GM12878 (cell line): Measurements from ENCODE around the gene KIF5C. TPM values are rescaled to one million over a fixed set of nuclear protein-coding genes. Genes with fewer than 3 reads are reported as not detected.

Experiments
- ATAC-seq: fragments of 200-7000 bp; cut with Tn5 transposase; 3 replicates; pipeline ENCODE4 v1.9.1; 2020; ENCODE audit warnings: mild to moderate bottlenecking, moderate library complexity
- BruUV-seq: library from RNA; stranded (reverse); fragments of 400-500 nt; replicated peaks from 2 replicates; lab custom pipeline; 2021; lab: Mats Ljungman, UMichigan
- CTCF ChIA-PET: fragments of 300-600 bp; sonication (Branson Sonifier 250); formaldehyde crosslinking; extraction: SDS; loops from one replicate; lab custom pipeline; 2021; ENCODE audit warnings: inconsistent platforms; lab: Yijun Ruan, JAX
- POLR2A ChIA-PET: fragments of 350-600 bp; formaldehyde crosslinking; extraction: SDS; loops from one replicate; lab custom pipeline; 2021; ENCODE audit warnings: inconsistent platforms; lab: Charles Lee
- RAD21 ChIA-PET: fragments of 300-600 bp; sonication (Branson Sonifier 250); formaldehyde crosslinking; loops from one replicate; lab custom pipeline; 2023; ENCODE audit warnings: antibody characterized with exemption; ENCODE audit not compliant: unreplicated experiment; lab: Charles Lee
- SMC1A ChIA-PET: fragments of 300-600 bp; sonication (Branson Sonifier 250); formaldehyde crosslinking; loops from one replicate; lab custom pipeline; 2023; ENCODE audit not compliant: unreplicated experiment, uncharacterized antibody; lab: Charles Lee
- DNase-seq: peaks from one replicate; pipeline ENCODE4 v3.0.0-alpha.2; 2011; ENCODE audit warnings: low read depth, low spot score
- FAIRE-seq: peaks from 3 replicates; lab custom pipeline; 2011; peaks lifted over from hg19 to GRCh38; lab: Jason Lieb, UNC
- H2AFZ ChIP-seq: 2 replicates; pipeline ENCODE4 v1.6.0; 2011; ENCODE audit warnings: low read depth, low read length, control low read depth; ENCODE audit not compliant: control insufficient read depth
- H3K27ac ChIP-seq: 2 replicates; pipeline ENCODE4 v1.5.1; 2011; ENCODE audit warnings: control low read depth; ENCODE audit not compliant: control insufficient read depth, insufficient read depth
- H3K27me3 ChIP-seq, 2 experiments: replicated peaks in 1 of 2; 2 replicates each; pipeline versions ENCODE4 v1.6.0 to v1.6.1; 2011; ENCODE audit warnings: low read length in 1 of 2; ENCODE audit not compliant: control insufficient read depth in 2 of 2, insufficient read depth in 2 of 2
- H3K36me3 ChIP-seq, 2 experiments: 2 replicates each; pipeline ENCODE4 v1.5.1; 2011; ENCODE audit warnings: low read length in 1 of 2; ENCODE audit not compliant: control insufficient read depth in 2 of 2, insufficient read depth in 2 of 2
- H3K4me1 ChIP-seq: 2 replicates; pipeline ENCODE4 v1.6.1; 2011; ENCODE audit warnings: mild to moderate bottlenecking, low read length, moderate library complexity, mixed read lengths; ENCODE audit not compliant: control insufficient read depth, insufficient read depth
- H3K4me2 ChIP-seq: 2 replicates; pipeline ENCODE4 v1.6.0; 2011; ENCODE audit warnings: control low read depth; ENCODE audit not compliant: control insufficient read depth, insufficient read depth
- H3K4me3 ChIP-seq: fragments of 200-600 bp; sonication (generic); 2 replicates; pipeline ENCODE4 v1.5.1; 2016
- H3K79me2 ChIP-seq: 2 replicates; pipeline ENCODE4 v1.6.0; 2011; ENCODE audit warnings: low read length; ENCODE audit not compliant: control insufficient read depth, insufficient read depth
- H3K9ac ChIP-seq: 2 replicates; pipeline ENCODE4 v1.8.0; 2011; ENCODE audit warnings: low read length, control low read depth, mixed read lengths; ENCODE audit not compliant: control insufficient read depth, insufficient read depth
- H3K9me3 ChIP-seq: replicated peaks from 3 replicates; pipeline ENCODE4 v1.5.1; 2011; ENCODE audit warnings: mild to moderate bottlenecking, low read length; ENCODE audit not compliant: control insufficient read depth, insufficient read depth
- H4K20me1 ChIP-seq: 2 replicates; pipeline ENCODE4 v1.6.0; 2011; ENCODE audit not compliant: control insufficient read depth, insufficient read depth
- CUX1 ChIP-seq: IDR thresholded peaks from 2 replicates; pipeline ENCODE4 v1.6.1; 2012; ENCODE audit warnings: improper control_type of control experiment, low read depth, low read length; ENCODE audit not compliant: insufficient replicate concordance
- FOXK2 ChIP-seq: fragments of 450-650 bp; IDR thresholded peaks from 2 replicates; pipeline ENCODE4 v1.6.1; 2017; ENCODE audit warnings: mild to moderate bottlenecking, moderate library complexity
- HDAC2 ChIP-seq: fragments of 200-600 bp; sonication (generic); IDR thresholded peaks from 2 replicates; pipeline ENCODE4 v1.6.1; 2017
- HSF1 ChIP-seq: fragments of 150-350 bp; IDR thresholded peaks from 2 replicates; pipeline ENCODE4 v1.6.1; 2014; ENCODE audit warnings: mild to moderate bottlenecking, low read depth, low read length
- MAX ChIP-seq: IDR thresholded peaks from 2 replicates; pipeline ENCODE4 v1.6.1; 2012; ENCODE audit warnings: low read depth, low read length, improper control_type of control experiment
- MXI1 ChIP-seq: fragments of 150-350 bp; IDR thresholded peaks from 2 replicates; pipeline ENCODE4 v1.6.1; 2011; ENCODE audit warnings: low read depth, mild to moderate bottlenecking, inconsistent platforms, low read length, improper control_type of control experiment
- NFYB ChIP-seq: IDR thresholded peaks from 2 replicates; pipeline ENCODE4 v1.6.1; 2011; ENCODE audit warnings: low read depth, mild to moderate bottlenecking, low read length, improper control_type of control experiment, moderate library complexity; ENCODE audit not compliant: insufficient read depth
- NR2C2 ChIP-seq: IDR thresholded peaks from 2 replicates; pipeline ENCODE4 v1.6.1; 2011; ENCODE audit warnings: borderline replicate concordance, low read depth; ENCODE audit not compliant: control insufficient read depth, insufficient read length
- PAX5 ChIP-seq: IDR thresholded peaks from 2 replicates; pipeline ENCODE4 v1.6.1; 2011; ENCODE audit warnings: low read depth, low read length, borderline replicate concordance
- POLR2A ChIP-seq: IDR thresholded peaks from 2 replicates; pipeline ENCODE4 v1.6.1; 2011; ENCODE audit warnings: low read depth, mild to moderate bottlenecking, low read length
- RELB ChIP-seq: fragments of 450-650 bp; IDR thresholded peaks from 2 replicates; pipeline ENCODE4 v1.6.1; 2017; ENCODE audit warnings: low read depth, mild to moderate bottlenecking, moderate library complexity
- USF1 ChIP-seq: IDR thresholded peaks from 2 replicates; pipeline ENCODE4 v1.6.1; 2011; ENCODE audit warnings: borderline replicate concordance, low read depth, mild to moderate bottlenecking, moderate library complexity, mixed read lengths, low read length; ENCODE audit not compliant: insufficient read depth; ENCODE audit errors: extremely low read length
- WGBS: methylation state at CpG from one replicate; pipeline ENCODE4 v1.1.6; 2016; ENCODE audit warnings: low lambda C conversion rate; ENCODE audit not compliant: insufficient replicate concordance, insufficient coverage; ENCODE audit errors: missing lambda C conversion rate; 5-methylcytosine and 5-hydroxymethylcytosine counted together
- in situ Hi-C: fragments of 300-500 bp; cut with MboI; formaldehyde crosslinking; loops from 9 replicates; pipeline ENCODE4 v1.14.3; 2018; ENCODE audit warnings: mixed read lengths
- intact Hi-C: fragments of 100-400 bp; cut with micrococcal nuclease; formaldehyde crosslinking; loops from one replicate; pipeline ENCODE4 v1.14.2; 2022; ENCODE audit not compliant: unreplicated experiment
- polyA plus RNA-seq, 11 experiments: library from polyadenylated mRNA; depleted of rRNA in 4 of 11; unstranded in 6 of 11; stranded (reverse) in 5 of 11; fragments of >200 nt; fragmentation: Nextera tagmentation in 4 of 11; fragmentation: Illumina TruSeq in 1 of 11; extraction: Ambion mirVana in 4 of 11; extraction: Trizol in 1 of 11; gene quantifications; 1 replicate in 1 of 11; 2 replicates in 10 of 11; pipeline versions ENCODE4 v1.2.1 to v1.2.3, GENCODE V29; 2011 to 2016; ENCODE audit warnings: inconsistent platforms in 2 of 11, missing spikeins in 2 of 11, low read depth in 1 of 11
- total RNA-seq, 4 experiments: library from RNA; depleted of rRNA in 3 of 4; stranded (reverse); fragments of >200 nt in 3 of 4; fragmentation: Illumina TruSeq in 1 of 4; extraction: Trizol in 1 of 4; gene quantifications; 2 replicates each; pipeline versions ENCODE4 v1.2.1 to v1.2.3, GENCODE V29; 2013 to 2021

The KIF5C gene
- total and polyA plus RNA-seq, 10 of the 15 experiments (the other 5 are each of a cell fraction or from before 2014, with no cell fraction given): 0.08 to 0.49 (median 0.24) TPM

- H2AFZ ChIP-seq: no peak overlapping the region
- intact Hi-C loops (no loop called here), in situ Hi-C loops (no loop called here)
- RAD21 ChIA-PET: no interaction called here
- FAIRE-seq (no peak), ATAC-seq (no peak), DNase-seq (no peak)
- no peak overlapping the region for H3K9ac ChIP-seq
- H3K36me3 ChIP-seq: no peaks in the 10 kb centered on the region
- H3K27ac ChIP-seq: no peak overlapping the region
- no peak overlapping the region for H3K4me2 ChIP-seq
- BruUV-seq: no TSS peak
- CTCF ChIA-PET: no interaction called here
- SMC1A ChIA-PET: no interaction called here
- H4K20me1 ChIP-seq: no peaks in the 10 kb centered on the region
- H3K4me1 ChIP-seq: peaks cover 4% of the 10 kb centered on the region; the same call in 1 of the 2 replicates
- H3K79me2 ChIP-seq: no peaks in the 10 kb centered on the region
- no peak overlapping the region for H3K4me3 ChIP-seq
- WGBS: 46% methylated on average over 16 of the region's 16 CpGs
- H3K9me3 ChIP-seq: no peaks in the 10 kb centered on the region
- POLR2A ChIA-PET: no interaction called here
- no peaks in the 10 kb centered on the region for H3K27me3 ChIP-seq
- no peak for TF ChIP-seq HDAC2
- no peak for TF ChIP-seq NFYB
- no peak for TF ChIP-seq NR2C2
- no peak for TF ChIP-seq HSF1
- TF ChIP-seq USF1: no peak
- no peak for TF ChIP-seq CUX1
- no peak for TF ChIP-seq POLR2A
- no peak for TF ChIP-seq PAX5
- TF ChIP-seq RELB: no peak
- TF ChIP-seq FOXK2: no peak
- TF ChIP-seq MAX: no peak
- TF ChIP-seq MXI1: no peak
Measured at GRCh38 chr2:148998165-148998830, 123.3 kb downstream of the KIF5C start.
